Effector memory CD4-positive, alpha-beta T cell (primary cell): ENCODE data around the gene DERA.

Experiments used
- DNase-seq, 3 donors: peaks; one replicate each; pipeline ENCODE4 v3.0.0-alpha.2; 2020
- H3K27ac ChIP-seq: 2 replicates; pipeline ENCODE4 v1.7.0; 2013; ENCODE audit warnings: mild to moderate bottlenecking, low read length, moderate library complexity; ENCODE audit not compliant: insufficient read depth, poor library complexity, severe bottlenecking
- H3K27me3 ChIP-seq: replicated peaks from 2 replicates; pipeline ENCODE4 v1.7.0; 2013; ENCODE audit warnings: mild to moderate bottlenecking, low read length; ENCODE audit not compliant: insufficient read depth, control insufficient read depth, poor library complexity, severe bottlenecking
- H3K36me3 ChIP-seq: 2 replicates; pipeline ENCODE4 v1.7.0; 2013; ENCODE audit warnings: mild to moderate bottlenecking, low read length, moderate library complexity; ENCODE audit not compliant: control insufficient read depth, insufficient read depth
- H3K4me1 ChIP-seq: 2 replicates; pipeline ENCODE4 v1.7.0; 2013; ENCODE audit warnings: low read length, mild to moderate bottlenecking; ENCODE audit not compliant: control insufficient read depth, insufficient read depth, poor library complexity, severe bottlenecking
- H3K4me3 ChIP-seq: 2 replicates; pipeline ENCODE4 v1.7.0; 2013; ENCODE audit warnings: low read length, low read depth, mild to moderate bottlenecking; ENCODE audit not compliant: insufficient read depth, poor library complexity, severe bottlenecking
- H3K9me3 ChIP-seq: 2 replicates; pipeline ENCODE4 v1.7.0; 2013; ENCODE audit warnings: mild to moderate bottlenecking, low read length, moderate library complexity; ENCODE audit not compliant: control insufficient read depth

The DERA gene

DNA sequence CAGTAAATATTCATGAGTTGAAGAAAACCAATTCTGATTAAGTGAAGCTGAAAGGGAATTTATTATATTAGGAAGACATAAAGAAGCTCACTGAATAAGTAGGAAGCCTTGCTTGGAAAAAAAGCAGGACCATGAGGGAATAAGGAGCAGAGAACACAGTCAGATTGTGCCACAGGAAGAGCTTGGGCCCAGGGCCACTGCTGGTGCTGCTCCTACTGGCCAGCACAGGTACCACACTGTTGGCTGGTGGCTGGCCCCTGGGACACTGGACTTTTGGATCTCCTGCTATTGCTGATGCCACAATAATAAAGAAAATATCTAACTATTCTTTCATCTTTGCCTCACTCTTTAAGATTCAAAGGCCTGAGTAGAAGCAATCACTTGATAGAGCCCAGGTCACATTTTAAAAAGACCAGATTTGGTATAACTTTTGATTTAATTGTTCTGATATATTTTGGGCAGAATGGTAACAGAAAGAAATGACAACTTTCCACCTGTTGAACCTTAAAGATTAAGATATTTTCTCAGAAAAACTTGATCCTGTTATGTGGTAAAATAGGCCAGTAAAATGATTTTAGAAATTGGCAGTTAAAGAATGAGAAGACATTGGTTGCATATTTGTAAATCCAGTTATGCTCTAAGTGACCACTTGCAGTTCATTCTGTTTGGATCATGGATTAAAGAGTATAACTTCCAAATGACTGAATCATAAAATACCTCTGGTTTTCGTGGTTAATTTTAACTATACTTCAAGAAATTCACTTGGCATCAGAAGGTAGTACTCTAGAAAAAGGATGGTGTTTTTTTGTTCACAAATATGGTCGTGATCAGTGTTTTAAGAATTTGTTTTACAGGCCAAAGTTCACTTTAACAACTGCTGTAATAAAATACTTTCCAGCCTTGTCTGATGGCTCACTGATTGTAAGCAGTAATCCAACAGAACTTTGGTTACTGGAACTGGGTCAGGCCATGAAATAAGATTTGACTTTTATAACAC is 68.3 kb downstream of the DERA start:
- no peak overlapping the region for H3K4me3 ChIP-seq
- DNase-seq, result no peak
- H3K36me3 ChIP-seq, result peaks cover 4% of the 10 kb centered on the region
- H3K4me1 ChIP-seq, result no peaks in the 10 kb centered on the region
- no peak overlapping the region for H3K27ac ChIP-seq
- no peaks in the 10 kb centered on the region for H3K9me3 ChIP-seq
- H3K27me3 ChIP-seq, result no peaks in the 10 kb centered on the region

DNA sequence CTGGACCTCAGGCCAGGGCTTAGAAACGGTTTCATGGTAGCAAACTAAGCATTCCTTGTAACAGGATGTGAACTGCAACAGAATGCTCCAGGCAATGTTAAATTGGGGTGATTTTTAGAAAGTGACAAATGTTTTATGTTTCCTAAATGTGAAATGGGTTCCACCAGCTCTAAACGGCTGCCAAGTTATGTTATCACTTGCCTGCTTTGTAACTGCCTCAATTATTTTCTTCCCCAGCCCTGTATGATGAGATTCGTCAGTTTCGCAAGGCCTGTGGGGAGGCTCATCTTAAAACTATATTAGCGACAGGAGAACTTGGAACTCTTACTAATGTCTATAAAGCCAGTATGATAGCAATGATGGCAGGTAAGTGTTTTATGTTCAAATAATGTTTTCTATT is 70.9 kb downstream of the DERA start:
- Histone ChIP-seq H3K4me3 (no peak overlapping the region), H3K4me1 (no peaks in the 10 kb centered on the region), H3K27ac (no peak overlapping the region), H3K27me3 (no peaks in the 10 kb centered on the region), H3K9me3 (no peaks in the 10 kb centered on the region), H3K36me3 (peaks cover 4% of the 10 kb centered on the region)
- DNase-seq, result no peak

DNA sequence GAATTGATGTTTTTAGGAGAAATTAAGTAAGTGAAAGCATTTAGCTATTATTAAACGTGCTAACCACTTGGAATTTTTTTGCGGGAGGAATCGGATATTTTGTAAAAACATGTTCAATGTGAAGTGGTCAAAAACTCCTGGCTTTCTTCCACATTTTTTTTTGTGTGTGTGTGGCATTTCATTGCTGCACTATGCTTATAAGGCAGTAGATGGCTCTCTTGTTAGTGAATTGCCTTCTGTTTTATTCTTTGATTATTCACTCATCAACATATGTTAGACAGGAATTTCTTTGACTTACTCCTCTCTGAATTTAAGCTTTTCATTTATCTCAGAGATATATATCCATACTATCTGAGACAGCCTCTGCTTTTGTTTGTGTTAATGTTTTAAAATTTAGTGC is 71.3 kb downstream of the DERA start:
- H3K4me1 ChIP-seq, result no peaks in the 10 kb centered on the region
- no peaks in the 10 kb centered on the region for H3K9me3 ChIP-seq
- no peak overlapping the region for H3K4me3 ChIP-seq
- DNase-seq, result no peak
- no peak overlapping the region for H3K27ac ChIP-seq
- peaks cover 4% of the 10 kb centered on the region for H3K36me3 ChIP-seq
- no peaks in the 10 kb centered on the region for H3K27me3 ChIP-seq

DNA sequence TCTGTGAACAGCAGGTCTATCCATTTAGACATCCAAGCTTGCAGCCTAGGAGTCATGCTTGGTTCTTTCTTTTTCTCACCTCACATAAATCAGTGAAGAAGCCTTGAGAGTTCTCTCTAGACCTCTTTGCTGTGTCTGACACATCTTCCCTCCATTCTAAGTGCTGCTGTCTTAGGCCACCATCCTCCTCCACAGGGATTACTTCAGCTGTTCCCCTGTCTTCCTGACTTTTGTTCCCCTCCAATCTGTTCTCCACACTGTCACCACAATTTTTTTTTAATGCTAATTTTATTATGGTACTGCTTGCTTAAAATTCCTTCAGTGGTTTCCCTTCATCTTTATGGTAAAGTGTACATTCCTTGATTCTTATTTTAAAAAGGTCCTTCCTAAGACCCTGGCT is 71.8 kb downstream of the DERA start:
- H3K27ac ChIP-seq, result no peak overlapping the region
- H3K4me1 ChIP-seq, result no peaks in the 10 kb centered on the region
- DNase-seq, result no peak

DNA sequence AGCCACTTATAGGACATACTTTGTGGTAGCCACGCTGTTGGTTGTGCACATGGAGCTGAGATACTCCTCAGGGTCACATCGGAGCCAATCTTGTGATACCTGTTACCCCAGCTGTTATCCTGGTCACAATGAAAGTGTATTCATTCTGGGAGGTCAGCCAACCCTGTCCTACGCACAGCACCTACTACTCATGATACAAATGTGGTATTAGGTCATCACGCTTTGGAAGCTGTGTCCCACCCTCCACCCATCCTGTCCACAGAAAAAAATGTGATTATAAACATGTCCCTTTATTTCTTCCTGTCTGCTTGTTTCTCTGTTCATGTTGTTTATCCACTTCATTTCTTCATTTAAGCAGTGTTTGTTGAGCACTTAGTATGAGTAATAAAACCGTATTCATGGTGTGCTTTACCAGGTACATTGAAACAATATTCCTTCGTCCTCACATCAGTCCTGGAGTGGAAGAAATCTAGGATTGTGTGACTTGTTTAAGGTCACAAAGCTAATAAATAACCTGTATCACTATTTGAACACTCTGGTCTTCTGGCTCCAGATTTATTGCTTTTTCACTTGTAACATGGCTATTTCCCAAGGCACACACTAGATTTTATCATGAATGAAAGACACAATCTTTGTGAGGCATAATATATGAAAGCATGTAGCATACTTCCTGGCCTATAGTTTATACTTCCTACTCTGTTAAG is 73.1 kb downstream of the DERA start:
- Histone ChIP-seq H3K27ac (no peak overlapping the region), H3K27me3 (no peaks in the 10 kb centered on the region), H3K4me3 (no peak overlapping the region), H3K9me3 (no peaks in the 10 kb centered on the region), H3K36me3 (peaks cover 4% of the 10 kb centered on the region), H3K4me1 (no peaks in the 10 kb centered on the region)
- DNase-seq, result no peak

More for the DNA sequence above, 71.8 kb downstream of the DERA start:
- Histone ChIP-seq H3K27me3 (no peaks in the 10 kb centered on the region), H3K4me3 (no peak overlapping the region), H3K36me3 (peaks cover 4% of the 10 kb centered on the region), H3K9me3 (no peaks in the 10 kb centered on the region)

DNA sequence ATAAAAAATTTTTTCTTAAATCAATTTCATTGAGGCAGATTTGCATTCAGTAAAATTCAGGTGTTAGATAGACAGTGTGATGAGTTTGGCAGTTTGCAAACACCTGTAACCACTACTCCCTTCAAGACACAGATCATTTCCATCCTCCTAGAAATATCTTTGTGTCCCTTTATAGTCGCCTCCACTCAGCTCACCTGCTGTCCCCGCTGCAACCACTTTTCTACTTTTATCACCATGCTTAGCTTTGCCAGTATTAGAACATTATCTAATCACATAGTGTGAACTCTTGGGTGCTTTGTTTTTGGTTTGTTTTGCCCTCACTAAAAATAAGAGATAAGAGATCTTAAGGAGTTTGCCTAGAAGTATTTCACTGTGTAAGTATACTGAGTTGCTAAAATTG is 73.8 kb downstream of the DERA start:
- H3K4me3 ChIP-seq, result no peak overlapping the region
- no peak for DNase-seq
- no peaks in the 10 kb centered on the region for H3K27me3 ChIP-seq
- peaks cover 4% of the 10 kb centered on the region for H3K36me3 ChIP-seq
- H3K4me1 ChIP-seq, result no peaks in the 10 kb centered on the region
- no peaks in the 10 kb centered on the region for H3K9me3 ChIP-seq
- no peak overlapping the region for H3K27ac ChIP-seq

DNA sequence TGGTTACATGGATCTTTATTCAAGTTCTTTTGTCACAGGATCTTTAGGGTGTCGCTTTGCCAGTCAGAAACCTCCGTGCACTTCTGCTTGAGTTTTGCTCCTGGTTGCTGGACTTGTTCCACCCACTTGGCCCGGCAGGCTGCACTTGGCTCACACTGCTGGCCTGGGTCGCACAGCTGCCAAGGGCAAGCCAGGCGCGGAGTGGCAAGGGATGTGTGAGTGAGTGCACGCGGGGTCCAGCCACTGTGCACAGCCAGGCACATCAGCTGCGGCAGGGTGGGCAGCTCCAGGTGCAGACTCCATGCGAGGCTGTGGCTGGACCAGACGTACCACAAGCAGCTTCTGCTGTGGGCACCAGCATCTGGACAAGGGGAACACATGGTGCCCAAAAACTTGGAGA is 76.6 kb downstream of the DERA start:
- DNase-seq, result no peak
- Histone ChIP-seq H3K36me3 (peaks cover 3% of the 10 kb centered on the region), H3K4me3 (no peak overlapping the region), H3K9me3 (no peaks in the 10 kb centered on the region), H3K4me1 (no peaks in the 10 kb centered on the region), H3K27me3 (no peaks in the 10 kb centered on the region), H3K27ac (no peak overlapping the region)

DNA sequence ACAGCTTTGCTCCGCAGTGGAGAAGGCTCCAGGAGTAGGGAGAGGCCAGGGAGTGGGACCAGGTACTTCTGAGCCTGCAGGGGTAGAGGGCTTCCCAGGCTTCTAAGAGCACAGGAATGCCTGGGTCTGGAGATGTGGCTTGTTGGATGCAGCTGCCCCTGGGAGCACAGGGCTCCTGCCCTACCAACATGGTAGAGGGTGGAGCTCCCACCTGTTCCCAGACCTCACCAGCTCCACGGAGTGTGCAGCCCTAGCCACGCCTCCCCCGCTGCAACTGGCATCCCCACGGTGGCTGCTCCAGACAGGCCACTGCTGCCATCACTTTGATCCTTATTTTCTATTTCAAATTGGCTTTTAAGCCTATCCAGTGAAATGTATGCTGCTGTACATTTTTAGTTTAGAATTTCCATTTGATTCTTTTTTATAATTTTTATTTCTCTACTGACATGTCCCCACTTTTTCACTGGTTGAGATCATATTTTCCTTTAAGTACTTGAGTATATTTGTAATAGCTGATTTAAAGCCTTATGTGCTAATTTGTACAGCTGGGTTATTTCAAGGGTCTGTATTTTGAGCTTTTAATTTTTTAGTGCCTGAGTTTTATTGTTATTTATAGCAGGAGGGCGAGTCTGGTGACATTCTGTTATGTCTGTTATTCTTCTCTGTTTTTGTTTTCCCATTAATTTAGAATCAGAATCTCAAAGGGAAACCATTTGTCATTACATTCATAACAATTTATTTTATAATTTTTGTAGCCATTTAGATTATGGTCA is 78.0 kb downstream of the DERA start:
- H3K36me3 ChIP-seq, result no peaks in the 10 kb centered on the region
- H3K9me3 ChIP-seq, result no peaks in the 10 kb centered on the region
- no peak overlapping the region for H3K27ac ChIP-seq
- no peaks in the 10 kb centered on the region for H3K27me3 ChIP-seq
- H3K4me1 ChIP-seq, result no peaks in the 10 kb centered on the region
- H3K4me3 ChIP-seq, result no peak overlapping the region
- DNase-seq, result no peak

DNA sequence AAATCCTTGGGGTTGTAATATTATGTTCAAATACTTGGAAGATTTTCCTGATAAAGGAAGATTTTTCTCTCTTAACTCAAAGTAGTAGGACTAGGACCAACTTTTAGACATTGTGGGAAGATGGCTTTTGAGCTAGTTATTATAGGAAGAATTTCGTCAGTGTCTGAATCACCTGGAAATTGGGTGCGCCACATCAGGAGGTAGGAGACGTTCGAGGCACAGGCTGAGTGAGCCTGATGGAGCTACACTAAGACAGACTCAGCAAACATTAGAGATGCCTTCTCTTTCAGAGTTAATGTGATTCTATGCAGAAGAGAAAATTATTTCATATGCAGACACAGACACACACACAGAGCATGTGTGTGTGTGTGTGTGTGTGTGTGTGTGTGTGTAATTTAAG is 84.7 kb downstream of the DERA start:
- no peaks in the 10 kb centered on the region for H3K27me3 ChIP-seq
- no peak for DNase-seq
- H3K4me1 ChIP-seq, result no peaks in the 10 kb centered on the region
- no peak overlapping the region for H3K4me3 ChIP-seq
- H3K36me3 ChIP-seq, result no peaks in the 10 kb centered on the region
- no peak overlapping the region for H3K27ac ChIP-seq
- H3K9me3 ChIP-seq, result no peaks in the 10 kb centered on the region
